HEK293 (cell line): ENCODE measurements around the gene CEACAM19.

Source experiments
- CTCF ChIA-PET: fragments of 350-600 bp; formaldehyde crosslinking; extraction: SDS; loops from one replicate; lab custom pipeline; 2021; ENCODE audit warnings: antibody characterized with exemption; lab: Yijun Ruan, JAX
- POLR2A ChIA-PET: fragments of 300-600 bp; formaldehyde crosslinking; extraction: SDS; loops from one replicate; lab custom pipeline; 2020; ENCODE audit warnings: antibody characterized with exemption, inconsistent platforms; lab: Yijun Ruan, JAX
- H3K27ac ChIP-seq: fragments of 200-500 bp; sonication (Bioruptor generic); 2 replicates; pipeline ENCODE4 v1.5.1; 2014; ENCODE audit warnings: low read depth, low read length, control low read depth, inconsistent platforms; ENCODE audit errors: extremely low read depth
- H3K36me3 ChIP-seq, 2 experiments: fragments of 200-500 bp in 1 of 2; sonication (Bioruptor generic) in 1 of 2; 1 replicate in 1 of 2; 2 replicates in 1 of 2; pipeline ENCODE4 v1.5.1; 2014 to 2017; ENCODE audit warnings: inconsistent platforms in 2 of 2, low read length in 2 of 2; ENCODE audit not compliant: control insufficient read depth in 2 of 2, insufficient read depth in 1 of 2
- H3K4me1 ChIP-seq: fragments of 200-500 bp; sonication (Bioruptor generic); 2 replicates; pipeline ENCODE4 v1.5.1; 2014; ENCODE audit warnings: mild to moderate bottlenecking, low read length, inconsistent platforms; ENCODE audit not compliant: control insufficient read depth, insufficient read depth
- H3K4me3 ChIP-seq: 2 replicates; pipeline ENCODE4 v1.5.1; 2011; ENCODE audit warnings: low read depth, mild to moderate bottlenecking, control low read depth, low read length, moderate library complexity
- H3K9me3 ChIP-seq: fragments of 200-500 bp; sonication (Bioruptor generic); 2 replicates; pipeline ENCODE4 v1.5.1; 2014; ENCODE audit warnings: low read depth, low read length, inconsistent platforms; ENCODE audit not compliant: control insufficient read depth, insufficient read depth
- GLI2 ChIP-seq: fragments of 450-650 bp; formaldehyde crosslinking; IDR thresholded peaks from 2 replicates; pipeline ENCODE4; 2017; ENCODE audit warnings: missing biosample characterization, missing genetic modification characterization, low read depth, borderline replicate concordance
- KLF7 ChIP-seq: fragments of 450-650 bp; formaldehyde crosslinking; IDR thresholded peaks from 2 replicates; pipeline ENCODE4 v1.5.1; 2016; ENCODE audit warnings: missing biosample characterization, missing genetic modification characterization, borderline replicate concordance
- KLF8 ChIP-seq: fragments of 450-650 bp; formaldehyde crosslinking; IDR thresholded peaks from 2 replicates; pipeline ENCODE4 v1.5.1; 2016; ENCODE audit warnings: missing biosample characterization, missing genetic modification characterization
- SP3 ChIP-seq: fragments of 450-650 bp; formaldehyde crosslinking; IDR thresholded peaks from 2 replicates; pipeline ENCODE4 v1.5.1; 2016; ENCODE audit warnings: missing biosample characterization, missing genetic modification characterization
- SP7 ChIP-seq: fragments of 450-650 bp; formaldehyde crosslinking; IDR thresholded peaks from 2 replicates; pipeline ENCODE4 v1.5.1; 2016; ENCODE audit warnings: missing biosample characterization, missing genetic modification characterization
- YY2 ChIP-seq: fragments of 450-650 bp; formaldehyde crosslinking; IDR thresholded peaks from 2 replicates; pipeline ENCODE4 v1.5.1; 2016; ENCODE audit warnings: missing biosample characterization, missing genetic modification characterization
- ZNF146 ChIP-seq: fragments of 450-650 bp; formaldehyde crosslinking; IDR thresholded peaks from 2 replicates; pipeline ENCODE4 v1.5.1; 2016; ENCODE audit warnings: missing biosample characterization, missing genetic modification characterization
- ZNF16 ChIP-seq: fragments of 450-650 bp; formaldehyde crosslinking; IDR thresholded peaks from 2 replicates; pipeline ENCODE4 v1.5.1; 2016; ENCODE audit warnings: low read depth, missing biosample characterization, missing genetic modification characterization
- ZNF174 ChIP-seq: fragments of 450-650 bp; formaldehyde crosslinking; IDR thresholded peaks from 2 replicates; pipeline ENCODE4 v1.5.0; 2017; ENCODE audit warnings: missing biosample characterization, mild to moderate bottlenecking, missing genetic modification characterization
- ZNF2 ChIP-seq: fragments of 450-650 bp; formaldehyde crosslinking; IDR thresholded peaks from 2 replicates; pipeline ENCODE4 v1.5.1; 2016; ENCODE audit warnings: missing biosample characterization, missing genetic modification characterization
- ZNF274 ChIP-seq, 2 experiments: fragments of 200-500 bp in 1 of 2; fragments of 450-650 bp in 1 of 2; sonication (Bioruptor generic) in 1 of 2; formaldehyde crosslinking in 1 of 2; IDR thresholded peaks; 2 replicates each; pipeline versions ENCODE4 v1.5.1 to v1.6.1; 2014 to 2016; ENCODE audit warnings: borderline replicate concordance in 1 of 2, inconsistent platforms in 1 of 2, low read length in 1 of 2, missing biosample characterization in 1 of 2, missing genetic modification characterization in 1 of 2
- ZNF335 ChIP-seq: fragments of 450-650 bp; formaldehyde crosslinking; conservative IDR thresholded peaks from 2 replicates; pipeline ENCODE4 v1.5.1; 2016; ENCODE audit warnings: missing biosample characterization, missing genetic modification characterization
- ZNF391 ChIP-seq: fragments of 450-650 bp; formaldehyde crosslinking; IDR thresholded peaks from 2 replicates; pipeline ENCODE4 v1.5.1; 2016; ENCODE audit warnings: low read depth, missing biosample characterization, missing genetic modification characterization, borderline replicate concordance
- ZNF530 ChIP-seq: fragments of 450-650 bp; formaldehyde crosslinking; IDR thresholded peaks from 2 replicates; pipeline ENCODE4 v1.5.1; 2016; ENCODE audit warnings: low read depth, missing biosample characterization, missing genetic modification characterization
- ZNF843 ChIP-seq: fragments of 450-650 bp; formaldehyde crosslinking; IDR thresholded peaks from 2 replicates; pipeline ENCODE4 v1.5.1; 2016; ENCODE audit warnings: missing biosample characterization, missing genetic modification characterization
- TF ChIP-seq, protein P1 (sequence below): fragments of 450-650 bp; formaldehyde crosslinking; IDR thresholded peaks from 2 replicates; pipeline ENCODE4 v1.5.1; 2016; ENCODE audit warnings: missing biosample characterization, missing genetic modification characterization
- TF ChIP-seq, protein P2 (sequence below): fragments of 450-650 bp; formaldehyde crosslinking; IDR thresholded peaks from 2 replicates; pipeline ENCODE4 v1.5.1; 2017; ENCODE audit warnings: missing biosample characterization, missing genetic modification characterization
- TF ChIP-seq, protein P3 (sequence below): fragments of 450-650 bp; formaldehyde crosslinking; IDR thresholded peaks from 2 replicates; pipeline ENCODE4 v1.5.1; 2016; ENCODE audit warnings: missing biosample characterization, missing genetic modification characterization
- TF ChIP-seq, protein P4 (sequence below): sonication (generic); formaldehyde crosslinking; IDR thresholded peaks from 2 replicates; pipeline ENCODE4 v1.8.1; 2022; ENCODE audit warnings: mild to moderate bottlenecking, moderate library complexity, missing genetic modification reagents
- TF ChIP-seq, protein P5 (sequence below): fragments of 450-650 bp; formaldehyde crosslinking; IDR thresholded peaks from 2 replicates; pipeline ENCODE4 v1.5.1; 2017; ENCODE audit warnings: missing biosample characterization, missing genetic modification characterization

CEACAM19 gene

DNA sequence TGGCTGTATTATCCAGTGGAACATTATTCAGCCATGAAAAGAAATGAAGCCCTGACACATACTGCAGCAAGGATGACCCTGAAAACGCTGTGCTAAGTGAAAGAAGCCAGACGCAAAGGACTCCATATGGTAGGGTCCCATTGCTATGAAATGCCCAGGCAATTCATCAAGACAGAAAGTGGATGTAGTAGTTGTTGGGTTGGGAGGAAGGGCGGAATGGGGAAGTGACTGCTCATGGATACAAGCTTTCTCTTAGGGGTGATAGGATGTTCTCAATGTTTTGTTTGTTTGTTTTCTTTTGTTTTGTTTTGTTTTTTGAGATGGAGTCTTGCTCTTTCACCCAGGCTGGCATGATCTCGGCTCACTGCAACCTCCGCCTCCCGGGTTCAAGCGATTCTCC, 16.6 kb downstream of the CEACAM19 start:
- Histone ChIP-seq H3K4me3 (no peak overlapping the region), H3K9me3 (no peaks in the 10 kb centered on the region), H3K4me1 (0 out of 2 replicates have a peak, but pooled peaks cover 3% of the 10 kb centered on the region), H3K36me3 (no peaks in the 10 kb centered on the region), H3K27ac (no peak overlapping the region)
- TF ChIP-seq ZNF146 (peak; percentile 77), ZNF174 (tag by site-specific recombination) (no peak)
- CTCF ChIA-PET = interaction anchor here (0.6 to 7.9 kb wide), 14 partner anchors 10 to 1534 kb away, joined by 3 to 106 read pairs (median 6); no protein-coding TSS in a partner anchor
- POLR2A ChIA-PET = no interaction called here

DNA sequence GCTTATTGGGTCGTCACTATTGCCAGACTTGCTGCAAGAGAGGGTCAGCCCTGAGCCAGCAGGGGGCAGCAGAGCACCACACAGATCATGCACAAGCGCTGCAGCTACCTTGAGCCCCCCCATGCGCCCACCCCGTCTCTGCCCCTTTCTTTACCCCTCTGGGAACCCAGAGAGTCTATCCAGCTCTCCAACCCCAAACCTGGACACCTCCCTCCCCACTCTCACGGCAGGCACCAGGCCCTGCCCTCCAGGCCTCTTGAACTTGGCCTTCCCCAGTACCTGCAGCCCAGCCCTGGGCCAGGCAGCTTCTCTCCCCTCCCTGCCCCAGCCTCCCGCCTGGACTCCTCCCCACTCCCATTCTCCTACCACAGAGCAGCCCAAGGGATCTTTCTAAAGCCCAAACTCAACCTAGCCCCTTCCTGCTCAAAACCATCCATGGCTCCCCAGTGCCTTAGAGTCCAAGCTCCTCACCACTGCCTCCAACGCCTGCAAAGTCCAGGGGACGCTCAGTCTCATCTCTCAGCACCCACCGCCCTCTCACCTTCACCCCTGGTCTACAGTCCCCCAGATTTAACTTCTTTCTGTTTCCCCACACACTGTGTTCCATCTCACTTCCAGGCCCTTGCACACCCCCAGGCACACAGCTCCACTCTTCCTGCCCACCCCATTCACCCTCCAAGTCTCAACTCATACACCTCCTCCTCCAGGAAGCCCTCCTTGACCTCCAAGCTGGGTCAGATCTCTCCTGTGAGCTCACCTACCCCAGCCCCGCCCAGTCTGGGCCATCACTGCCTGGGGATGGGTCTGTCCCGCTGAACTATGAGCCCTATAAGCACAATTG, 18.2 kb downstream of the CEACAM19 start:
- Histone ChIP-seq H3K27ac (no peak overlapping the region), H3K4me3 (no peak overlapping the region), H3K4me1 (0 out of 2 replicates have a peak, but pooled peaks cover 3% of the 10 kb centered on the region), H3K36me3 (no peaks in the 10 kb centered on the region), H3K9me3 (no peaks in the 10 kb centered on the region)
- ChIA-PET POLR2A (interaction anchor here (1.0 to 1.4 kb wide), 3 partner anchors 34 to 81 kb away, joined by 3 to 5 read pairs (median 5); no protein-coding TSS in a partner anchor), CTCF (interaction anchor here (0.6 to 7.9 kb wide), 46 partner anchors 11 to 1505 kb away, joined by 3 to 106 read pairs (median 4); partner anchors contain the start of genes BCAM and CEACAM19)
- TF ChIP-seq GLI2 (tag by site-specific recombination) (no peak), YY2 (no peak), SP7 (tag by site-specific recombination) (peak; percentile 21), ZNF530 (tag by site-specific recombination) (no peak), KLF8 (0 out of 2 replicates have a peak, but pooled peaks have one; percentile 12), ZNF391 (0 out of 2 replicates have a peak, but pooled peaks have one; percentile 22), KLF7 (no peak), ZNF843 (no peak), ZNF2 (0 out of 2 replicates have a peak, but pooled peaks have one; percentile 24), ZNF335 (tag by site-specific recombination) (no peak), SP3 (peak; percentile 34; the same call in 1 of the 2 replicates), ZNF274 (IDR thresholded peaks at IDR 0.05; ENCODE audit: low read length) (no peak), ZNF274 (tag by site-specific recombination; IDR thresholded peaks at IDR 0.05; ENCODE audit: borderline replicate concordance) (no peak), ZNF16 (tag by site-specific recombination) (peak; percentile 84)
- TF ChIP-seq, protein P1, sequence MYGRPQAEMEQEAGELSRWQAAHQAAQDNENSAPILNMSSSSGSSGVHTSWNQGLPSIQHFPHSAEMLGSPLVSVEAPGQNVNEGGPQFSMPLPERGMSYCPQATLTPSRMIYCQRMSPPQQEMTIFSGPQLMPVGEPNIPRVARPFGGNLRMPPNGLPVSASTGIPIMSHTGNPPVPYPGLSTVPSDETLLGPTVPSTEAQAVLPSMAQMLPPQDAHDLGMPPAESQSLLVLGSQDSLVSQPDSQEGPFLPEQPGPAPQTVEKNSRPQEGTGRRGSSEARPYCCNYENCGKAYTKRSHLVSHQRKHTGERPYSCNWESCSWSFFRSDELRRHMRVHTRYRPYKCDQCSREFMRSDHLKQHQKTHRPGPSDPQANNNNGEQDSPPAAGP = 0 out of 2 replicates have a peak, but pooled peaks have one; percentile 34
- TF ChIP-seq, protein P2, sequence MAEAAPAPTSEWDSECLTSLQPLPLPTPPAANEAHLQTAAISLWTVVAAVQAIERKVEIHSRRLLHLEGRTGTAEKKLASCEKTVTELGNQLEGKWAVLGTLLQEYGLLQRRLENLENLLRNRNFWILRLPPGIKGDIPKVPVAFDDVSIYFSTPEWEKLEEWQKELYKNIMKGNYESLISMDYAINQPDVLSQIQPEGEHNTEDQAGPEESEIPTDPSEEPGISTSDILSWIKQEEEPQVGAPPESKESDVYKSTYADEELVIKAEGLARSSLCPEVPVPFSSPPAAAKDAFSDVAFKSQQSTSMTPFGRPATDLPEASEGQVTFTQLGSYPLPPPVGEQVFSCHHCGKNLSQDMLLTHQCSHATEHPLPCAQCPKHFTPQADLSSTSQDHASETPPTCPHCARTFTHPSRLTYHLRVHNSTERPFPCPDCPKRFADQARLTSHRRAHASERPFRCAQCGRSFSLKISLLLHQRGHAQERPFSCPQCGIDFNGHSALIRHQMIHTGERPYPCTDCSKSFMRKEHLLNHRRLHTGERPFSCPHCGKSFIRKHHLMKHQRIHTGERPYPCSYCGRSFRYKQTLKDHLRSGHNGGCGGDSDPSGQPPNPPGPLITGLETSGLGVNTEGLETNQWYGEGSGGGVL (tag by site-specific recombination) = no peak; the same call in 1 of the 2 replicates
- TF ChIP-seq, protein P3, sequence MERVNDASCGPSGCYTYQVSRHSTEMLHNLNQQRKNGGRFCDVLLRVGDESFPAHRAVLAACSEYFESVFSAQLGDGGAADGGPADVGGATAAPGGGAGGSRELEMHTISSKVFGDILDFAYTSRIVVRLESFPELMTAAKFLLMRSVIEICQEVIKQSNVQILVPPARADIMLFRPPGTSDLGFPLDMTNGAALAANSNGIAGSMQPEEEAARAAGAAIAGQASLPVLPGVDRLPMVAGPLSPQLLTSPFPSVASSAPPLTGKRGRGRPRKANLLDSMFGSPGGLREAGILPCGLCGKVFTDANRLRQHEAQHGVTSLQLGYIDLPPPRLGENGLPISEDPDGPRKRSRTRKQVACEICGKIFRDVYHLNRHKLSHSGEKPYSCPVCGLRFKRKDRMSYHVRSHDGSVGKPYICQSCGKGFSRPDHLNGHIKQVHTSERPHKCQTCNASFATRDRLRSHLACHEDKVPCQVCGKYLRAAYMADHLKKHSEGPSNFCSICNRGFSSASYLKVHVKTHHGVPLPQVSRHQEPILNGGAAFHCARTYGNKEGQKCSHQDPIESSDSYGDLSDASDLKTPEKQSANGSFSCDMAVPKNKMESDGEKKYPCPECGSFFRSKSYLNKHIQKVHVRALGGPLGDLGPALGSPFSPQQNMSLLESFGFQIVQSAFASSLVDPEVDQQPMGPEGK = peak; percentile 74
- TF ChIP-seq, protein P4, sequence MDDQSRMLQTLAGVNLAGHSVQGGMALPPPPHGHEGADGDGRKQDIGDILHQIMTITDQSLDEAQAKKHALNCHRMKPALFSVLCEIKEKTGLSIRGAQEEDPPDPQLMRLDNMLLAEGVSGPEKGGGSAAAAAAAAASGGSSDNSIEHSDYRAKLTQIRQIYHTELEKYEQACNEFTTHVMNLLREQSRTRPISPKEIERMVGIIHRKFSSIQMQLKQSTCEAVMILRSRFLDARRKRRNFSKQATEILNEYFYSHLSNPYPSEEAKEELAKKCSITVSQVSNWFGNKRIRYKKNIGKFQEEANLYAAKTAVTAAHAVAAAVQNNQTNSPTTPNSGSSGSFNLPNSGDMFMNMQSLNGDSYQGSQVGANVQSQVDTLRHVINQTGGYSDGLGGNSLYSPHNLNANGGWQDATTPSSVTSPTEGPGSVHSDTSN (CRISPR knock-in tag) = no peak
- TF ChIP-seq, protein P5, sequence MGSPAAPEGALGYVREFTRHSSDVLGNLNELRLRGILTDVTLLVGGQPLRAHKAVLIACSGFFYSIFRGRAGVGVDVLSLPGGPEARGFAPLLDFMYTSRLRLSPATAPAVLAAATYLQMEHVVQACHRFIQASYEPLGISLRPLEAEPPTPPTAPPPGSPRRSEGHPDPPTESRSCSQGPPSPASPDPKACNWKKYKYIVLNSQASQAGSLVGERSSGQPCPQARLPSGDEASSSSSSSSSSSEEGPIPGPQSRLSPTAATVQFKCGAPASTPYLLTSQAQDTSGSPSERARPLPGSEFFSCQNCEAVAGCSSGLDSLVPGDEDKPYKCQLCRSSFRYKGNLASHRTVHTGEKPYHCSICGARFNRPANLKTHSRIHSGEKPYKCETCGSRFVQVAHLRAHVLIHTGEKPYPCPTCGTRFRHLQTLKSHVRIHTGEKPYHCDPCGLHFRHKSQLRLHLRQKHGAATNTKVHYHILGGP (tag by site-specific recombination) = no peak
